Tibial artery (tissue), 4 donors: Measurements from ENCODE around the gene MAN1A2.

Experiments used
- DNase-seq, 2 donors: peaks; one replicate each; pipeline ENCODE4 v3.0.0-alpha.2; 2019
- H3K27ac ChIP-seq, 2 donors: fragments of 200-600 bp; sonication (generic) in 1 of 2; 1 replicate in 1 of 2; 2 replicates in 1 of 2; pipeline ENCODE4 v1.5.1; 2018 to 2019; ENCODE audit warnings: mild to moderate bottlenecking in 1 of 2
- H3K27me3 ChIP-seq, 2 donors: fragments of 200-600 bp; sonication (generic) in 1 of 2; one replicate each; pipeline versions ENCODE4 v1.5.1 to v1.6.0; 2016 to 2019
- H3K36me3 ChIP-seq, 3 donors: fragments of 200-600 bp; sonication (generic) in 2 of 3; one replicate each; pipeline ENCODE4 v1.5.1; 2016 to 2019; ENCODE audit warnings: mild to moderate bottlenecking in 2 of 3
- H3K4me1 ChIP-seq, 4 donors: fragments of 200-600 bp; sonication (generic) in 2 of 4; 1 replicate in 3 of 4; 2 replicates in 1 of 4; pipeline ENCODE4 v1.5.1; 2016 to 2019
- H3K4me3 ChIP-seq, 2 donors: fragments of 200-600 bp; sonication (generic) in 1 of 2; 1 replicate in 1 of 2; 2 replicates in 1 of 2; pipeline ENCODE4 v1.5.1; 2018 to 2019; ENCODE audit warnings: mild to moderate bottlenecking in 2 of 2
- H3K9me3 ChIP-seq, 3 donors: fragments of 200-600 bp; sonication (generic) in 1 of 3; one replicate each; pipeline ENCODE4 v1.5.1; 2016 to 2019
- intact Hi-C: fragments of 100-400 bp; cut with DNase I; formaldehyde crosslinking; loops from one replicate; pipeline ENCODE4 v1.15.0; 2023; ENCODE audit warnings: low total_unique reads
- TF ChIP-seq, protein P1 (sequence below), 2 experiments: fragments of 200-600 bp in 1 of 2; fragments of 450-650 bp in 1 of 2; IDR thresholded peaks; one replicate each; pipeline ENCODE4 v1.5.1; 2017 to 2019; ENCODE audit warnings: antibody characterized with exemption in 2 of 2, mild to moderate bottlenecking in 1 of 2, moderate library complexity in 1 of 2

Gene MAN1A2

DNA sequence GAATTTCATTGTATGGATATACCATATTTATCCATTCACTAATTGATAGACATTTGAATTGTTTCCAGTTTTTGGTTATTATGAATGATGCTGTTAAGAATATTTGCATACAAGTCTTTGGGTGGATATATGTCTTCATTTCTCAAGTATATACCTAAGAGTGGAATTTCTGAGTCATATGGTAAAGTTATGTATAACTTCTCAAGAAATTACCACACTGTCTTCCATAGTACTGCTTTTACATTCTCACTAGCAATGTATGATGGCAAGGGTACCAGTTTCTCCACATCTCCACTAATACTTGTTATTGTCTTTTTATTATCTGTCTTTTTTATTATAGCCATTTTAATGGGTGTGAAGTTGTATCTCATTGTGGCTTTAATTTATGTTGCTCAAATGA, 164.0 kb downstream of the MAN1A2 start:
- DNase-seq: no peak
- no peak overlapping the region for H3K27ac ChIP-seq
- intact Hi-C loops: loop anchor here (10.0 kb wide), 1 partner anchor 364 kb away; no protein-coding TSS in a partner anchor
- TF ChIP-seq, protein P1, sequence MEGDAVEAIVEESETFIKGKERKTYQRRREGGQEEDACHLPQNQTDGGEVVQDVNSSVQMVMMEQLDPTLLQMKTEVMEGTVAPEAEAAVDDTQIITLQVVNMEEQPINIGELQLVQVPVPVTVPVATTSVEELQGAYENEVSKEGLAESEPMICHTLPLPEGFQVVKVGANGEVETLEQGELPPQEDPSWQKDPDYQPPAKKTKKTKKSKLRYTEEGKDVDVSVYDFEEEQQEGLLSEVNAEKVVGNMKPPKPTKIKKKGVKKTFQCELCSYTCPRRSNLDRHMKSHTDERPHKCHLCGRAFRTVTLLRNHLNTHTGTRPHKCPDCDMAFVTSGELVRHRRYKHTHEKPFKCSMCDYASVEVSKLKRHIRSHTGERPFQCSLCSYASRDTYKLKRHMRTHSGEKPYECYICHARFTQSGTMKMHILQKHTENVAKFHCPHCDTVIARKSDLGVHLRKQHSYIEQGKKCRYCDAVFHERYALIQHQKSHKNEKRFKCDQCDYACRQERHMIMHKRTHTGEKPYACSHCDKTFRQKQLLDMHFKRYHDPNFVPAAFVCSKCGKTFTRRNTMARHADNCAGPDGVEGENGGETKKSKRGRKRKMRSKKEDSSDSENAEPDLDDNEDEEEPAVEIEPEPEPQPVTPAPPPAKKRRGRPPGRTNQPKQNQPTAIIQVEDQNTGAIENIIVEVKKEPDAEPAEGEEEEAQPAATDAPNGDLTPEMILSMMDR (IDR thresholded peaks at IDR 0.05): no peak
- peaks cover 0 to 15% (median 0%) of the 10 kb centered on the region in 4 donors for H3K4me1 ChIP-seq
- H3K36me3 ChIP-seq: no peaks in the 10 kb centered on the region
- H3K9me3 ChIP-seq: no peaks in the 10 kb centered on the region
- H3K27me3 ChIP-seq: no peaks in the 10 kb centered on the region
- no peak overlapping the region for H3K4me3 ChIP-seq

DNA sequence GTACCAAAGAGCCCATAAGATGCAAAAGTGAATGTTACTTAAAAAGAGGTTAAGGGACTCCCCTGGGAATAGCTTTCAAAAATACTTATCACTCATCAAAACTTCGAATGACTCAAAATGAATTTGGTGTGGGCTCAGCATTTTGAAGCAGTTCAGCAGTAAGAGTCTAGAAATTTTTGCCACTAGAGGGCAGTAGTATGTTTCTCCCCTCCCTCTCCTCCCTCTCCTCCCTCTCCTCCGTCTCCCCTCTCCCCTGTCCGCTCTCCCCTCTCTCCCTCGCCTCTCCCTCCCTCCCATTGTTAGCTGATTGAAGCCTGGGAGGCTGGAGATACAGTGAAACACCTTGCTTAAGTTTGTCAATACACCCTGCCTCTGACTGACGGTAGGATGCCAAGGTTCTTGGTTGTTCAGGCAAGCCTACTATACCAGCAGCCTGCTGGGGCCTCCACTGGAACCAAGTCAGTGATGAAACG, 167.8 kb downstream of the MAN1A2 start:
- TF ChIP-seq, protein P1 (IDR thresholded peaks at IDR 0.05): peak; percentile 63 to 73
- no peak overlapping the region for H3K4me3 ChIP-seq
- H3K27me3 ChIP-seq: peaks cover 0 to 2% of the 10 kb centered on the region in 2 donors
- intact Hi-C loops: loop anchor here (2.0 to 10.0 kb wide), 2 partner anchors 224 to 360 kb away; no protein-coding TSS in a partner anchor
- no peak overlapping the region for H3K27ac ChIP-seq
- no peaks in the 10 kb centered on the region for H3K9me3 ChIP-seq
- DNase-seq: no peak
- H3K36me3 ChIP-seq: no peaks in the 10 kb centered on the region
- no peaks in the 10 kb centered on the region for H3K4me1 ChIP-seq

DNA sequence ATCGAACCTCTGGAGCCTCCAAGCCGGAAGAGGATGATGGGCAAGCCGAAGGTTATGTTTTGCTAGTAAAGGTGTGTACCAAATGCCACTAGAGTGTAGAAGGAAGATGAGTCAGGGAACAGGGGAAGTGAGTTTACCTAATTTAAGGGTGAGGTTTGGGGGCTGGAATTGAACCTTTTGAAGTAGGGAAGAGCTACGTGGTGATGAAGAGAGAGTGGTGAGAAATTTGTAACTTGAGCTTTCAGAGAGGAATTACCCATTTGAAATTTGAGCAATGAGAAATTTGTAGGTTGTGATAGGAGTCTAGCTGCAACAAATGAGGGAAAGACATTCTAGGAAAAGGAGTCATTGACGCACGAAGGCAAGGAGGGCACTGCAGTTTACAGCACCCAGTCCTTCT, 168.6 kb downstream of the MAN1A2 start:
- no peaks in the 10 kb centered on the region for H3K36me3 ChIP-seq
- no peaks in the 10 kb centered on the region for H3K9me3 ChIP-seq
- no peak for DNase-seq
- peaks cover 0 to 2% of the 10 kb centered on the region in 2 donors for H3K27me3 ChIP-seq
- TF ChIP-seq, protein P1 (IDR thresholded peaks at IDR 0.05): no peak
- intact Hi-C loops: loop anchor here (2.0 to 10.0 kb wide), 2 partner anchors 223 to 359 kb away; no protein-coding TSS in a partner anchor
- H3K4me3 ChIP-seq: no peak overlapping the region
- H3K4me1 ChIP-seq: peaks cover 0 to 4% (median 0%) of the 10 kb centered on the region in 4 donors
- no peak overlapping the region for H3K27ac ChIP-seq

DNA sequence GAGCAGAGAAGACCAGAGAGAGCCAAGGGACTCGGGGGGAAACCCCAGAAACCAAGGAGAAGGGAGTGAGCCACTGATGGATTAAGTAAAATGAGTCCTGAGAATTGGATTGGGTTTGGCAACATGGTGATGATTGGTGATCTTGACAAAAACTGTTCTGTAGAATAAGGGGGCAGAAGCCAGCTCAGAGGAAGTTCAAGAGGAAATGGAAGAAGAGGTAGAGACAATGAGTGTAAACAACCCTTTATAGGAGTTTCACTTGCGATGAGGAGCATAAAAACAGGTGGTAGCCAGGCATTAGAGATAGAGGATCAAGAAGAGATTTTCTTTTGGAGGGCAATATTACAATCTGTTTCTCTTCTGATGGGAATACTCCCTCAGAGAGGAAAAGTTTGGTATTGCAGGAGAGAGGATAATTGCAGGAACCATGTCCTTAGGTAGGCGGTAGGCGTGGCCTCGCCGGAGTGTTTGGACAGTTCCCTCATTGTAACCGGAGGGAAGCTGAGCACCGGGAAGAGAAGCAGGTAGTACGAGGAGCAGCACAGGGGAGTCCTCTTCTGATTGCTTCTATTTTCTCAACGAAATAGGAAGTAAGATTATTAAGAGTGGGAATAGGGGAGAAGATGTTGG, 170.2 kb downstream of the MAN1A2 start:
- intact Hi-C loops: loop anchor here (10.0 kb wide), 1 partner anchor 357 kb away; no protein-coding TSS in a partner anchor
- H3K36me3 ChIP-seq: no peaks in the 10 kb centered on the region
- H3K9me3 ChIP-seq: no peaks in the 10 kb centered on the region
- peaks cover 0 to 2% of the 10 kb centered on the region in 2 donors for H3K27me3 ChIP-seq
- H3K4me3 ChIP-seq: no peak overlapping the region
- TF ChIP-seq, protein P1 (IDR thresholded peaks at IDR 0.05): no peak
- H3K4me1 ChIP-seq: peaks cover 0 to 11% (median 0%) of the 10 kb centered on the region in 4 donors
- no peak overlapping the region for H3K27ac ChIP-seq
- DNase-seq: no peak

DNA sequence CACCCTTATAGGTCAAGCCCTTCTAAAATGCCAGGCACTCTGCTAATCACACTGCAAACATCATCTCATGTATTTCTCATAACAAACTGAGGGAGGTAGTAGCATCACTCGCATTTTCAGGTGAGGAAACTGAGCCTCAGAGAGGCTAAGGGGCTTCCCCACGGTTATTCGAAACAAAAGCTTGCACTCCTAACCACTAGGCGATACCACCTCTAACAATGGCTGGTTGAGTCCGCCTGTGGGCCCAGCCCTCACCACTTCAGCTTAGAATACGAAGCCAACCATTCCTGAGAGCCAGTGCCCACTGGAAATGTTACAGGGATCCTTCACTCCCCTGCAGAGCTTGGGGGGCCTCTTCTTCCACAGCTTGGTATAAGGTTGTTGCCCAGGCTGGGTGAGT, 173.3 kb downstream of the MAN1A2 start:
- Histone ChIP-seq H3K27ac (no peak overlapping the region), H3K36me3 (no peaks in the 10 kb centered on the region), H3K4me1 (peaks cover 0 to 11% (median 0%) of the 10 kb centered on the region in 4 donors), H3K9me3 (no peaks in the 10 kb centered on the region), H3K4me3 (no peak overlapping the region), H3K27me3 (peaks cover 0 to 2% of the 10 kb centered on the region in 2 donors)
- TF ChIP-seq, protein P1 (IDR thresholded peaks at IDR 0.05): no peak
- DNase-seq: no peak
- intact Hi-C loops: no loop called here
